Measurements from ENCODE around the gene AMY2B.

- TF ChIP-seq EZH2 (IDR thresholded peaks at IDR 0.05; ENCODE audit: low read depth, low read length, severe bottlenecking) (no peak), POLR2AphosphoS5 (IDR thresholded peaks at IDR 0.05; ENCODE audit: low read depth, low read length) (no peak), CTCF (IDR thresholded peaks at IDR 0.05; ENCODE audit: control extremely low read depth in 1 of 3, insufficient read depth in 1 of 3, low read depth in 1 of 3, low read length in 3 of 3) (no peak), ATF3 (IDR thresholded peaks at IDR 0.05; ENCODE audit: insufficient read depth, low read depth, low read length) (no peak)
These were observed 4.7 kb downstream of the AMY2B start for GRCh38 chr1:103576065-103576464.
